Stomach (tissue), 9 donors: ENCODE results near the gene PIEZO2. TPM values are rescaled to one million over a fixed set of nuclear protein-coding genes. Genes with fewer than 3 reads are reported as not detected.

Experiments used
- DNase-seq, 2 donors: peaks; one replicate each; pipeline versions ENCODE4 v3.0.0 to v3.0.0-alpha.2; 2013 to 2019
- H3K27ac ChIP-seq, 5 donors: fragments of 200-600 bp in 4 of 5; sonication (generic) in 4 of 5; one replicate each; pipeline ENCODE4 v1.5.1; 2013 to 2019; ENCODE audit warnings: mild to moderate bottlenecking in 1 of 5, moderate library complexity in 1 of 5
- H3K27me3 ChIP-seq, 3 donors: fragments of 200-600 bp; sonication (generic); one replicate each; pipeline ENCODE4 v1.5.1; 2017 to 2019; ENCODE audit warnings: mixed run types in 1 of 3
- H3K36me3 ChIP-seq, 4 donors: fragments of 200-600 bp; sonication (generic); 1 replicate in 3 of 4; 2 replicates in 1 of 4; pipeline ENCODE4 v1.5.1; 2016 to 2019
- H3K4me1 ChIP-seq, 4 donors: fragments of 200-600 bp; sonication (generic); one replicate each; pipeline ENCODE4 v1.5.1; 2016 to 2019
- H3K4me3 ChIP-seq, 4 donors: fragments of 200-600 bp; sonication (generic) in 3 of 4; one replicate each; pipeline ENCODE4 v1.5.1; 2016 to 2019; ENCODE audit warnings: mild to moderate bottlenecking in 1 of 4
- H3K9me3 ChIP-seq, 4 donors: fragments of 200-600 bp; sonication (generic); one replicate each; pipeline ENCODE4 v1.5.1; 2016 to 2019
- EP300 ChIP-seq: sonication (generic); formaldehyde crosslinking; IDR thresholded peaks from one replicate; pipeline ENCODE4 v1.6.1; 2017; ENCODE audit warnings: antibody characterized with exemption
- POLR2A ChIP-seq, 4 donors: fragments of 450-650 bp; IDR thresholded peaks; one replicate each; pipeline ENCODE4 v1.6.1; 2016; ENCODE audit warnings: antibody characterized with exemption in 4 of 4, control low read depth in 2 of 4, mild to moderate bottlenecking in 1 of 4, moderate library complexity in 1 of 4
- POLR2AphosphoS5 ChIP-seq, 3 donors: sonication (generic); formaldehyde crosslinking; IDR thresholded peaks; one replicate each; pipeline ENCODE4 v1.6.1; 2016; ENCODE audit warnings: antibody characterized with exemption in 3 of 3
- WGBS, 5 donors: extraction: QIAGEN DNeasy Blood & Tissue Kit in 3 of 5; methylation state at CpG; one replicate each; pipeline versions ENCODE4 v1.1.5 to v1.1.7; 2013 to 2018; 5-methylcytosine and 5-hydroxymethylcytosine counted together
- intact Hi-C: fragments of 100-400 bp; cut with DNase I; formaldehyde crosslinking; loops from one replicate; pipeline ENCODE4 v1.15.1; 2023; ENCODE audit warnings: low total_unique reads
- polyA plus RNA-seq, 3 donors: library from polyadenylated mRNA; stranded (reverse); fragments of 200-250 nt; gene quantifications; one replicate each; pipeline ENCODE4 v1.2.3, GENCODE V29; 2013
- total RNA-seq, 5 donors: library from RNA; depleted of rRNA; stranded (reverse); fragments of >200 nt; gene quantifications; one replicate each; pipeline versions ENCODE4 v1.1.0 to v1.2.3, GENCODE V29; 2014 to 2016
- TF ChIP-seq, protein P1 (sequence below), 7 experiments: fragments of 450-650 bp in 4 of 7; fragments of 200-600 bp in 3 of 7; sonication (generic) in 3 of 7; IDR thresholded peaks; one replicate each; pipeline ENCODE4 v1.5.1; 2016 to 2019; ENCODE audit warnings: antibody characterized with exemption in 7 of 7, control low read depth in 2 of 7, mild to moderate bottlenecking in 1 of 7
- donor health status: healthy with polysubstance abuse.
- donor health status: Bipolar disorder and iron deficiency.
- donor health status: healthy.

The PIEZO2 gene
- total and polyA plus RNA-seq, 8 donors: 0.30 to 45.3 (median 2.5) TPM

DNA sequence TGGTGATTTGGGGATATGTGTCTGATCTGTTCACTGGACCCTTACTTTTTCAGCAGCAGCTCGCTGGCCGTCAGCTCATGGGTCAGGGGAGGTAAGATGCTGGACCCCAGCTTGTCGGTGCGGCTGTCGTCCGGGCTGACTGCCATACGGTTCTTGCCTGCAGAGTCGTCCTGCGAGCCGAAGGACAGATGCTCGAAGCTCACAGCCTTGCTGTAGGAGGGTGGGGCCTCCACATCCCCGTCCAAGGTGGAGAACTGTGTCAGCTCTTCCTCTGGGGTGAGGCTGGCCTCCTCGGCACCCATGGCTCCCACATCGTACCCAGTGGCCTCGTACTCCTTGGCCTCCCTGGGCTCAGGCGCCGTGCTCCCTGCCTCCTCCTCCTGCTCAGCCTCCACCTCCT, 444.1 kb downstream of the PIEZO2 start:
- no peak for DNase-seq
- no peaks in the 10 kb centered on the region for H3K9me3 ChIP-seq

DNA sequence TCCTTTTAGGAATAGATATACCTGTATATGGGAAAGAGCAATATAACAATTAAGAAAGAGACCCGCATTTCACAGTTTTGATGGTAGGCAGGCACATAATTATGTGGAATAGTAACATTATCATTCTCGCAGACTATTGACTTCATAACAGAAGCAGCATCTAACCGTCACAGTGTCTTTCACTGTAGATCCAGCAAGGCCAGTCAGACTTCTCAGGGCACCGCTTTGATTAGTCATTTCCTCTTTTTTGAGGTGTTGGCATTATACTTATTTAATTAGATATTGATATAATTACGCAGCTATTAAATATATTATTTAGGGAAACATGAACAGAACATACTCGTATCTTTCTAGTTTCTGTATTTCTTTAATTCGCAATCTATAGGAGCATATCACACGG, 447.2 kb downstream of the PIEZO2 start:
- Histone ChIP-seq H3K27ac (no peak overlapping the region), H3K27me3 (no peaks in the 10 kb centered on the region), H3K36me3 (no peaks in the 10 kb centered on the region), H3K9me3 (no peaks in the 10 kb centered on the region), H3K4me1 (peaks cover 0 to 4% (median 0%) of the 10 kb centered on the region in 4 donors), H3K4me3 (no peak overlapping the region)
- WGBS, 5 donors: 82 to 94% (median 93%) methylated on average over 8 of the region's 8 CpGs
- DNase-seq: no peak
- TF ChIP-seq POLR2A (IDR thresholded peaks at IDR 0.05) (no peak), EP300 (no peak), POLR2AphosphoS5 (IDR thresholded peaks at IDR 0.05) (no peak)
- TF ChIP-seq, protein P1, sequence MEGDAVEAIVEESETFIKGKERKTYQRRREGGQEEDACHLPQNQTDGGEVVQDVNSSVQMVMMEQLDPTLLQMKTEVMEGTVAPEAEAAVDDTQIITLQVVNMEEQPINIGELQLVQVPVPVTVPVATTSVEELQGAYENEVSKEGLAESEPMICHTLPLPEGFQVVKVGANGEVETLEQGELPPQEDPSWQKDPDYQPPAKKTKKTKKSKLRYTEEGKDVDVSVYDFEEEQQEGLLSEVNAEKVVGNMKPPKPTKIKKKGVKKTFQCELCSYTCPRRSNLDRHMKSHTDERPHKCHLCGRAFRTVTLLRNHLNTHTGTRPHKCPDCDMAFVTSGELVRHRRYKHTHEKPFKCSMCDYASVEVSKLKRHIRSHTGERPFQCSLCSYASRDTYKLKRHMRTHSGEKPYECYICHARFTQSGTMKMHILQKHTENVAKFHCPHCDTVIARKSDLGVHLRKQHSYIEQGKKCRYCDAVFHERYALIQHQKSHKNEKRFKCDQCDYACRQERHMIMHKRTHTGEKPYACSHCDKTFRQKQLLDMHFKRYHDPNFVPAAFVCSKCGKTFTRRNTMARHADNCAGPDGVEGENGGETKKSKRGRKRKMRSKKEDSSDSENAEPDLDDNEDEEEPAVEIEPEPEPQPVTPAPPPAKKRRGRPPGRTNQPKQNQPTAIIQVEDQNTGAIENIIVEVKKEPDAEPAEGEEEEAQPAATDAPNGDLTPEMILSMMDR (IDR thresholded peaks at IDR 0.05): no peak
- intact Hi-C loops: no loop called here

More for the DNA sequence above, 444.1 kb downstream of the PIEZO2 start:
- Histone ChIP-seq H3K27ac (no peak overlapping the region), H3K36me3 (no peaks in the 10 kb centered on the region), H3K4me1 (peaks cover 0 to 4% (median 0%) of the 10 kb centered on the region in 4 donors), H3K4me3 (no peak overlapping the region), H3K27me3 (no peaks in the 10 kb centered on the region)
- WGBS, 5 donors: 74 to 87% (median 79%) methylated on average over 16 to 17 of the region's 17 CpGs
- intact Hi-C loops: no loop called here
- no peak for TF ChIP-seq EP300
- TF ChIP-seq POLR2A (IDR thresholded peaks at IDR 0.05): no peak
- TF ChIP-seq, protein P1 (IDR thresholded peaks at IDR 0.05): no peak
- no peak for TF ChIP-seq POLR2AphosphoS5 (IDR thresholded peaks at IDR 0.05)

DNA sequence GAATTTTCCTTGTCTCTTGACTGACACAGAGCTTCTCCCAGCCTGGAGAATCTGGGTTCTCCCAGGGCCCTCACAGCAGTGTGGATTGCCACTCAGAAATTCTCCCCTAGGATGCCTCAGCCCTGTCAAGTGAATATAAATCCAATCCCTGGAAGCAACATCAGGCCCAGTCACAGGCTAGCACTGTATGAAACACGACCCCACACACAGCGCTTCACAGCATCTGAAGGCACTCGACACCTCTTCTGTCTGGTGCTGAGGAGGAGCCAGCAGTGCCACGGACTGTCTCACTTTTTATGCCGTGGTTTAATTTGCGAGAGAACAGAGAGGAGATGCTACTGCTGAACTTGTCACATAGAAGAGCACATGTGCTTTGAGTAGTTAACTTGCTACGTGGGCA, 459.0 kb downstream of the PIEZO2 start:
- 67 to 78% (median 75%) methylated on average over 7 of the region's 7 CpGs for WGBS, 5 donors
- Histone ChIP-seq H3K27ac (no peak overlapping the region), H3K9me3 (no peaks in the 10 kb centered on the region)

DNA sequence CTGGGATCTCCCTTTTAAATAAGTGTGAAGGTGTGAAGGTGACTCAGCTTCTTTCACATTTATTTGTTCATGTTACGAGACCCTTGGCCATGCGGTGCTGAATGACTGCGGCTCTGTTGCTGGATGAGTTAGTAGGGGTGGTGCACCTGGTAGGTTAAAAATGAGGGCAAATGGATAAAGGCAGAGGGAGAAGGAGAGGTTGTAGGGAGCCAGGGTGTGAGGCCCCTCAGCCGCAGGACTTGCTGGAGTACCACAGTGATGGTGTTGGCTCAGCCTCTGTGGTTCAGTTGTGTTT, 459.4 kb downstream of the PIEZO2 start:
- no peak for DNase-seq
- Histone ChIP-seq H3K4me3 (no peak overlapping the region), H3K9me3 (no peaks in the 10 kb centered on the region), H3K27me3 (no peaks in the 10 kb centered on the region), H3K4me1 (no peaks in the 10 kb centered on the region), H3K27ac (no peak overlapping the region), H3K36me3 (no peaks in the 10 kb centered on the region)
- no peak for TF ChIP-seq POLR2A (IDR thresholded peaks at IDR 0.05)
- no peak for TF ChIP-seq POLR2AphosphoS5 (IDR thresholded peaks at IDR 0.05)
- WGBS, 5 donors: 80 to 91% (median 84%) methylated on average over 4 of the region's 4 CpGs
- intact Hi-C loops: no loop called here

More for the DNA sequence above, 459.0 kb downstream of the PIEZO2 start:
- no peaks in the 10 kb centered on the region for H3K36me3 ChIP-seq
- no peaks in the 10 kb centered on the region for H3K4me1 ChIP-seq
- no peak overlapping the region for H3K4me3 ChIP-seq
- no peak for DNase-seq
- no peak for TF ChIP-seq POLR2A (IDR thresholded peaks at IDR 0.05)
- TF ChIP-seq, protein P1 (IDR thresholded peaks at IDR 0.05): no peak
- TF ChIP-seq POLR2AphosphoS5 (IDR thresholded peaks at IDR 0.05): no peak
- no peak for TF ChIP-seq EP300
- intact Hi-C loops: no loop called here
- H3K27me3 ChIP-seq: no peaks in the 10 kb centered on the region

GRCh38 chr18:10689236-10690034, 459.9 kb downstream of the PIEZO2 start:
- peak in 1 of 2 donors; percentile 69 for DNase-seq
- H3K27me3 ChIP-seq: no peaks in the 10 kb centered on the region
- TF ChIP-seq POLR2AphosphoS5 (IDR thresholded peaks at IDR 0.05): no peak
- TF ChIP-seq POLR2A (IDR thresholded peaks at IDR 0.05): no peak
- no peak for TF ChIP-seq EP300
- TF ChIP-seq, protein P1 (IDR thresholded peaks at IDR 0.05): no peak
- no peaks in the 10 kb centered on the region for H3K4me1 ChIP-seq
- H3K9me3 ChIP-seq: no peaks in the 10 kb centered on the region
- H3K36me3 ChIP-seq: no peaks in the 10 kb centered on the region
- no peak overlapping the region for H3K4me3 ChIP-seq
- intact Hi-C loops: no loop called here
- WGBS, 5 donors: 77 to 84% (median 81%) methylated on average over 12 of the region's 12 CpGs
- H3K27ac ChIP-seq: no peak overlapping the region
